HL-60 (cell line): Measurements from ENCODE around the gene MIF.

Experiments used
- DNase-seq, 2 experiments: peaks; one replicate each; pipeline ENCODE4 v3.0.0-alpha.2; 2010 to 2020; ENCODE audit warnings: low read depth in 1 of 2, low spot score in 1 of 2
- H3K27ac ChIP-seq: fragments of 250-450 bp; sonication (Bioruptor Pico); replicated peaks from 2 replicates; pipeline ENCODE4 v1.5.1; 2020; ENCODE audit warnings: mild to moderate bottlenecking, moderate library complexity
- H3K27me3 ChIP-seq: fragments of 250-450 bp; sonication (Bioruptor Pico); 2 replicates; pipeline ENCODE4 v1.5.1; 2021; ENCODE audit warnings: mild to moderate bottlenecking, moderate library complexity; ENCODE audit not compliant: insufficient read depth, poor library complexity, severe bottlenecking
- H3K4me3 ChIP-seq: replicated peaks from 2 replicates; pipeline ENCODE4 v1.5.1; 2011; ENCODE audit warnings: mild to moderate bottlenecking, control low read depth, low read length; ENCODE audit not compliant: insufficient read depth
- CTCF ChIP-seq: IDR thresholded peaks from one replicate; pipeline ENCODE4 v1.5.1; 2011; ENCODE audit warnings: low read length, control low read depth, inconsistent platforms; ENCODE audit not compliant: insufficient read depth
- GABPA ChIP-seq: IDR thresholded peaks from 2 replicates; pipeline ENCODE4 v1.6.1; 2012; ENCODE audit warnings: low read depth
- POLR2AphosphoS5 ChIP-seq: IDR thresholded peaks from 2 replicates; pipeline ENCODE4 v1.6.1; 2012; ENCODE audit warnings: low read depth
- REST ChIP-seq: IDR thresholded peaks from 2 replicates; pipeline ENCODE4 v1.6.1; 2012; ENCODE audit warnings: low read depth; ENCODE audit not compliant: insufficient replicate concordance
- SPI1 ChIP-seq: IDR thresholded peaks from 2 replicates; pipeline ENCODE4 v1.6.1; 2012; ENCODE audit warnings: low read depth, mild to moderate bottlenecking, borderline replicate concordance

MIF gene

GRCh38 chr22:23849009-23850006 is 44.9 kb upstream of the MIF start:
- H3K27ac ChIP-seq, result no peak overlapping the region
- peak in 1 of 2 experiments; percentile 71 for DNase-seq
- peak; percentile 69 for TF ChIP-seq CTCF
- no peak for TF ChIP-seq GABPA
- H3K27me3 ChIP-seq, result no peaks in the 10 kb centered on the region
- no peak overlapping the region for H3K4me3 ChIP-seq

GRCh38 chr22:23850136-23850611 is 44.0 kb upstream of the MIF start:
- H3K4me3 ChIP-seq, result no peak overlapping the region
- TF ChIP-seq REST, result no peak
- no peak for TF ChIP-seq SPI1
- no peak for TF ChIP-seq POLR2AphosphoS5
- no peak for TF ChIP-seq CTCF
- no peak for TF ChIP-seq GABPA
- no peak overlapping the region for H3K27ac ChIP-seq
- DNase-seq, result no peak
- H3K27me3 ChIP-seq, result no peaks in the 10 kb centered on the region

- peak overlapping the region; percentile 48 for H3K27ac ChIP-seq
Measured at GRCh38 chr22:23856721-23857605, 37.2 kb upstream of the MIF start.

More at GRCh38 chr22:23856721-23857605, 37.2 kb upstream of the MIF start:
- H3K27me3 ChIP-seq, result no peaks in the 10 kb centered on the region
- no peak for TF ChIP-seq SPI1
- no peak for TF ChIP-seq CTCF
- no peak for TF ChIP-seq POLR2AphosphoS5
- no peak for TF ChIP-seq REST
- TF ChIP-seq GABPA, result no peak
- DNase-seq, result no peak
- peak overlapping the region; percentile 65 for H3K4me3 ChIP-seq
